ENCODE measurements around the gene CAB39.

The CAB39 gene

GRCh38 chr2:230734247-230735175 lies 21.9 kb downstream of the CAB39 start:
- TF ChIP-seq CTCF (IDR thresholded peaks at IDR 0.05; ENCODE audit: low read depth, low read length, missing control alignments), result no peak
- no peak for DNase-seq (ENCODE audit: extremely low read depth, low read depth)

GRCh38 chr2:230735884-230736283 lies 23.2 kb downstream of the CAB39 start:
- TF ChIP-seq CTCF (IDR thresholded peaks at IDR 0.05; ENCODE audit: low read depth, low read length, missing control alignments), result no peak
- no peak for DNase-seq (ENCODE audit: extremely low read depth, low read depth)
- no peak overlapping the region for H3K4me3 ChIP-seq (replicated peaks; ENCODE audit: low read depth, low read length)

More at GRCh38 chr2:230734247-230735175, 21.9 kb downstream of the CAB39 start:
- no peak overlapping the region for H3K4me3 ChIP-seq (replicated peaks; ENCODE audit: low read depth, low read length)

GRCh38 chr2:230737300-230737699 lies 24.7 kb downstream of the CAB39 start:
- no peak overlapping the region for H3K4me3 ChIP-seq (replicated peaks; ENCODE audit: low read depth, low read length)
- no peak for TF ChIP-seq CTCF (IDR thresholded peaks at IDR 0.05; ENCODE audit: low read depth, low read length, missing control alignments)
- no peak for DNase-seq (ENCODE audit: extremely low read depth, low read depth)

GRCh38 chr2:230737791-230738226 lies 25.2 kb downstream of the CAB39 start:
- no peak overlapping the region for H3K4me3 ChIP-seq (replicated peaks; ENCODE audit: low read depth, low read length)
- no peak for DNase-seq (ENCODE audit: extremely low read depth, low read depth)
- no peak for TF ChIP-seq CTCF (IDR thresholded peaks at IDR 0.05; ENCODE audit: low read depth, low read length, missing control alignments)

- TF ChIP-seq CTCF (IDR thresholded peaks at IDR 0.05; ENCODE audit: low read depth, low read length, missing control alignments), result no peak
- H3K4me3 ChIP-seq (replicated peaks; ENCODE audit: low read depth, low read length), result no peak overlapping the region
- DNase-seq (ENCODE audit: extremely low read depth, low read depth), result no peak
These were observed 25.8 kb downstream of the CAB39 start for GRCh38 chr2:230738391-230738811.

GRCh38 chr2:230738924-230739323 lies 26.3 kb downstream of the CAB39 start:
- no peak overlapping the region for H3K4me3 ChIP-seq (replicated peaks; ENCODE audit: low read depth, low read length)
- no peak for TF ChIP-seq CTCF (IDR thresholded peaks at IDR 0.05; ENCODE audit: low read depth, low read length, missing control alignments)
- no peak for DNase-seq (ENCODE audit: extremely low read depth, low read depth)
